Measurements from ENCODE around the gene UTF1.

UTF1 gene

DNA sequence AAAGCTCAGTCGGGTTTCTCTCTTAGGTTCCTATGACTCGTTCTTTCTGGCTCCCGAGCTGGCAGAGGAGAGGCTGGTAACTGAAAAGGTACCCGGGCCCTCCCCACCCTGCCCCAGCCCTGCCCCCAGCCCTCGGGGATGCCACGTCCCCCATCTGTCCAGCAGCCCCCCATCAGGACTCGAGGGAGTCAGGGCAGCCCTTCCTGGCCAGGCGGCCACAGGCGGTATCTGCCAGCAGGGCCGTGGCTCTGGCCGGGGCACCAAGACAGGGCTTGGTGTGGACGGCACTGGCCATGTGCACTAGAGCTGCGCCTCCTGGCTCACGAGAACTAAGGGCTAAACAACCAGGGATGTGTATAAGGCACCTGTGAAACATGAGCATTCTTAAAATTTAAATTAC is 40.3 kb upstream of the UTF1 start:
- intact Hi-C loops (cut with micrococcal nuclease): no loop called here
- no peaks in the 10 kb centered on the region for H3K36me3 Mint-ChIP-seq (ENCODE audit: low read depth)
- H3K4me1 Mint-ChIP-seq (ENCODE audit: low read depth): no peaks in the 10 kb centered on the region
- no peak overlapping the region for H3K27ac Mint-ChIP-seq
- H3K4me3 Mint-ChIP-seq: no peak overlapping the region
- H3K27me3 Mint-ChIP-seq: peaks cover 24% of the 10 kb centered on the region
- no peaks in the 10 kb centered on the region for H3K9me3 Mint-ChIP-seq

DNA sequence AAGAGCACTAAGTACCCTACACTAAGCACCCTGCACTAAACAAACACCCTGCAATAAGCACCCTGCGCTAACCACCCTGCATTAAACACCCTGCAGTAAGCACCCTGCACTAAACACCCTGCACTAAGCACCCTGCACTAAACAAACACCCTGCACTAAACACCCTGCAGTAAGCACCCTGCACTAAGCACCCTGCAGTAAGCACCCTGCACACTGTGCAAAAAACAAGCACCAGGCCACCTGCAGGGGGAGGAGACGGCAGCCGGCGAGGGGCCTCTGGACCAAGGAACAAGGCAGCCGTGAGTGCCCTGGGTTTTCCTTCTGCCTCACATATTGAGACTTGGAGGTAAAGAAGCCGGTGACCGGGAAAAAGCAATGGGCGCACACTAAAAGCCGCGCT is 39.8 kb upstream of the UTF1 start:
- Mint-ChIP-seq H3K27ac (no peak overlapping the region), H3K4me1 (ENCODE audit: low read depth) (no peaks in the 10 kb centered on the region), H3K4me3 (no peak overlapping the region), H3K27me3 (peaks cover 29% of the 10 kb centered on the region), H3K9me3 (no peaks in the 10 kb centered on the region), H3K36me3 (ENCODE audit: low read depth) (no peaks in the 10 kb centered on the region)
- intact Hi-C loops (cut with micrococcal nuclease): no loop called here

DNA sequence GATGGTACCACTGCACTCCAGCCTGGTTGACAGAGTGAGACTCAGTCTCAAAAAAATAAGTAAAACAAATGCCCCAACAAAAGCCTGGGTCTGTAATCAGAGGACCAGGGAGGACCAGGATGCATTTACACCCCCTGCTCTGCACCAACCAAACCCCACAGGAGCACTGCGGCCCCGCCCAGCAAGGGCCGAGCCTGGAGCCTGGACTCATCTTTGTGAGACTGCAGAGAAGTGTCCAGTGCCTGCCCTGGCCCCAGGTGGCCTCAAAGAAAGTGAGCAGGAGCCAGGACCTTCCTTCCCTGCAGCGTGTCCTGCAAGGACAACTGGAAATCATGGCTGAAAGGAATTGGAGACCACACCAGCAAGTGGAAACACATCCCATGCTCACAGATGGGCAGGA is 38.4 kb upstream of the UTF1 start:
- Mint-ChIP-seq H3K36me3 (ENCODE audit: low read depth) (no peaks in the 10 kb centered on the region), H3K4me1 (ENCODE audit: low read depth) (no peaks in the 10 kb centered on the region), H3K9me3 (no peaks in the 10 kb centered on the region), H3K4me3 (no peak overlapping the region), H3K27ac (no peak overlapping the region), H3K27me3 (peaks cover 33% of the 10 kb centered on the region)
- intact Hi-C loops (cut with micrococcal nuclease): no loop called here

DNA sequence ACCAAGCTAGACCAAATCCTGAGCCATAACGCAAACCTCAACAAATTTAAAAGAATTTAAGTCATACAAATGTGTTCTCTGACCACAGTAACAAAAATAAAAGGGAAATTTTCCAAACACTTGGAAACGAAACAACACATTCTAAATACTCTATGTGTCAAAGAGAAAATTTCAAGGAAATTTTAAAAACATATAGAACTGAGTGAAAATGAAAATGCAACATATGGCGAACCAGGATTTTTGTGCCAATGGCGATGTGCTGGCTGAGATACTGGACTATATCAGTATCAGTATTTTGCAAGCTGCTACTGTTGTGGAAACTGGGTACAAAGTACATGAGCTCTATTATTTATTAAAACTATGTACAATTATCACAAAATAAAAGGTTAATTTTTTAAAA is 35.9 kb upstream of the UTF1 start:
- no peak overlapping the region for H3K4me3 Mint-ChIP-seq
- intact Hi-C loops (cut with micrococcal nuclease): no loop called here
- H3K27ac Mint-ChIP-seq: no peak overlapping the region
- H3K4me1 Mint-ChIP-seq (ENCODE audit: low read depth): no peaks in the 10 kb centered on the region
- no peaks in the 10 kb centered on the region for H3K36me3 Mint-ChIP-seq (ENCODE audit: low read depth)
- no peaks in the 10 kb centered on the region for H3K9me3 Mint-ChIP-seq
- peaks cover 35% of the 10 kb centered on the region for H3K27me3 Mint-ChIP-seq

DNA sequence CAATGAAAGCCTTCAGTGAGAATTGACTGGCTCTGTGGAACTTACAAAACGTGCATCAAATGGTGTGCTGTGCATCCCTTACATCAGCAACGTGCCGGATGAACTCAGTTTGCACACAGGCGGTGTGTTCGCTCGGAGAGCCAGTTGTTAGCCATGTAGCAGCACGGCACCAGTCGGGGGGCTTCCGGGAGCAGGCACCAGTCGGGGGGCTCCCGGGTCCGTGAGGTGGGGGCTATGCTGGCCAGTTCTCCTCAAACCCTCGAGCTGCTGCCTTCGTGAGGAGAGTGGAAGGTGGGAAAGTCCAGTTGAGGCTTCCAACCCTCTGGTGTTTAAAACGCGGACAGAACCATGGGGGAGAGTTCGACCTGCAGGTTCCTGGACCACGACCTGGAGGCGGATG is 34.9 kb upstream of the UTF1 start:
- no peak overlapping the region for H3K27ac Mint-ChIP-seq
- peaks cover 33% of the 10 kb centered on the region for H3K27me3 Mint-ChIP-seq
- no peaks in the 10 kb centered on the region for H3K4me1 Mint-ChIP-seq (ENCODE audit: low read depth)
- no peaks in the 10 kb centered on the region for H3K36me3 Mint-ChIP-seq (ENCODE audit: low read depth)
- intact Hi-C loops (cut with micrococcal nuclease): no loop called here
- no peak overlapping the region for H3K4me3 Mint-ChIP-seq
- H3K9me3 Mint-ChIP-seq: no peaks in the 10 kb centered on the region

DNA sequence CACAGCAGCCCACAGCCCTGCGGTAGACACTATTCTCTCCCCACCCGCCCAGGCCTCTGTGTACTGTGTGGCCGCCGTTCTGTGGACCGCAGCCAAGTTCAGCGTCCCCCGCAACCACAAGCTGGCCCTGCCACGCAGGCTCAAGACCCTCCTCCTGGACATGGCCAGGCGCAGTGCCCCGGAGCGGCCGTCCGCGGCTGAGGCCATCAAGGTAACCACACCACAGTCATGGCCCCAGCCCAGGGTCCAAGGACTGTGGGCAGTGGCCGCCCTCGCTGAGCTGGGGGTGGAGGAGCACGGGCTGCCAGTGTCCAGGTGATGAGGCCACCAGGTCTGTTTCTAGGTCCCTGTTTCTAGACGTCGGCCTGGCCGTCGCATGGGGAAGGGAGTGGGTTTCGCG is 34.4 kb upstream of the UTF1 start:
- Mint-ChIP-seq H3K27ac (no peak overlapping the region), H3K27me3 (peaks cover 30% of the 10 kb centered on the region), H3K4me1 (ENCODE audit: low read depth) (no peaks in the 10 kb centered on the region), H3K9me3 (no peaks in the 10 kb centered on the region), H3K4me3 (no peak overlapping the region), H3K36me3 (ENCODE audit: low read depth) (no peaks in the 10 kb centered on the region)
- intact Hi-C loops (cut with micrococcal nuclease): no loop called here

DNA sequence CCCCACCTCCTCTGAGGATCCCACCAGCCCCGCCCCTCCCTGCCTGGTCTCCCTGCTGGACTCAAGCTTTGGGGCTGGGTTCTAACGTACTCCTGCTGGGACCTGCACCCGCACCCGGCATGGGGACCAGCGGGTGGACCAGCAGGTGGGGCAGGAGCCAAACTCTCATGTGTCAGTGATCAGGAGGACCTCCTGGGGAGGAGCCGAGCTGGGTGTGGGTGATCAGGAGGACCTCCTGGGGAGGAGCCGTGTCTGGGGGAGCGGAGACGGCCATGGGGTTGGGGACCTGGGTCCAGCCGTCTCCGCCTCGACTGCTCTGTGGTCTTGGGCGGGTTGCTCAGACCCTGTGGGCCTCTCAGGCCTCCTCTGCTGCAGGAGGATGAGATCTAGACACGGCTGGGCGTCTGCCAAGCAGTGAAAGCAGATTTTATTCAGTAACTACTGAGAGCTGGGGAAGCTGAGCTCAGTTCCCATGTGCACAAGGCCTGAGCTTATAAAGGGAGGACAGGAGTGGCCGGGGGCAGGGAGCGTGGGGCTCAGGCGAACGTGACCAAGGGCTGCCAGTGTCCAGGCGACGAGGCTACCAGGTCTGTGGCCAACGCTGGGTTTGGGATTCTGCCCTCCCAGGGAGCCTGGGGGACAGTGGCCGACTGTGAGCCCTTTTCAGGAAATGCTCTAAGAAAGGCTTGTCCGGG is 33.6 kb upstream of the UTF1 start:
- no peaks in the 10 kb centered on the region for H3K9me3 Mint-ChIP-seq
- intact Hi-C loops (cut with micrococcal nuclease): no loop called here
- no peaks in the 10 kb centered on the region for H3K36me3 Mint-ChIP-seq (ENCODE audit: low read depth)
- H3K27ac Mint-ChIP-seq: no peak overlapping the region
- H3K4me1 Mint-ChIP-seq (ENCODE audit: low read depth): no peaks in the 10 kb centered on the region
- H3K27me3 Mint-ChIP-seq: peaks cover 30% of the 10 kb centered on the region
- H3K4me3 Mint-ChIP-seq: no peak overlapping the region

DNA sequence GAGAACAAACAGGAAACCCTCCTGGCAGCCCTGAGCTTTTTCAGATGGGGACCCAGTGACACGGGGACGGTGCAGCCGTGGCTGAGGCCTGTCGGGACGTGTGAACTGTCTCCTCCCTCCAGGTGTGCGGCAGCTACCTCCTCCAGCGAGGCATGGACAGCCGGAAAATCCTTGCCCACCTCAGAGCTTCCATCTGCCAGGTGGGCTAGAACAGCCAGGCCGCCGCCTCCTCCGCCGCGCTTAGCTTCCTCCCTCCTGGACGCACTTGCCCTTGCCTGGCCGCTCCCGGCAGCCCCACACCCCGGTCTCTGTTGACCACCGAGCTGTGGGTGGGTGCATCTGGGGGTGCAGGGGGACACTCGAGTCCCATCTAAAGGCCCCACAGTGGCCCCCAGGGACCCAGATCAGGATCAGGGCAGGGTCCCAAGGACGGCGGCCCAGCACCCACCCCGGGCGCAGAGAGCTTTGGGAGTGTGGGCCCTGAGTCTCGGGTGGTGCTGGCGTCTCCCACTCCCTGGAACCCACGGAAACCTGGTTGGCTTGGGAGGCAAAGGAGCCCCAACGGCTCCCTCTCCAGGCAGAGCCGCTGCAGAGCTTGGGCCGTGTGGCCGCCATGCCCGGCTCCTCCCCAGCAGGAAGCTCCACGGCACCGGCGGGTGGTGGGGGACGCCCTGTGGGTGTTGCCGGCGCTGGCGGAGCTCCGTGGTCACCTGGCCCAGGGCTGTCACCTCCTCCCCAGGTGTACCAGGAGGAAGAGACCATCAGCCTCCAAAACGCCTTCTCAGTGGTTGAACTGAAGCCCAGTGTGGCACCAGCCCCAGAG is 32.9 kb upstream of the UTF1 start:
- no peaks in the 10 kb centered on the region for H3K9me3 Mint-ChIP-seq
- no peaks in the 10 kb centered on the region for H3K4me1 Mint-ChIP-seq (ENCODE audit: low read depth)
- H3K36me3 Mint-ChIP-seq (ENCODE audit: low read depth): no peaks in the 10 kb centered on the region
- peaks cover 25% of the 10 kb centered on the region for H3K27me3 Mint-ChIP-seq
- no peak overlapping the region for H3K4me3 Mint-ChIP-seq
- intact Hi-C loops (cut with micrococcal nuclease): no loop called here
- no peak overlapping the region for H3K27ac Mint-ChIP-seq

DNA sequence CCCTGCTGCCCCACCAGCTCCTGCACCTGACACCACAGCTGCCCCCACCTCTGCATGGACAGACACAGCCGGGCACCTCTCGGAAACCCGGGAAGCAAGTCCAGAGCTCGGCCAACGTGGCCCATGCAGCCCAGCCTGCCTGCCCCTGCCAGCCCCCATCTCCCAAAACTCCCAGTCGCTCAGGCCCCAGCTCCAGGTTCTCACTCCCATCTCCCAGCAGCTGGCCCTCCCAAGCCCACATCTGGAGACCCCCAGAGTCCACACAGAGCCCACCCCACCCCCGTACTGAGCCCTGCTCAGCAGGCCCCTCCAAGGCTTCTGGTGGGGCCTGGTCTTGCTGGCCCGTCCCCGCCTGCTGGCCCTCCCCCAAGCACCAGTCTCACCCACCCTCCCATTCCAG is 32.2 kb upstream of the UTF1 start:
- Mint-ChIP-seq H3K4me1 (ENCODE audit: low read depth) (no peaks in the 10 kb centered on the region), H3K27ac (no peak overlapping the region), H3K36me3 (ENCODE audit: low read depth) (no peaks in the 10 kb centered on the region), H3K27me3 (peaks cover 20% of the 10 kb centered on the region), H3K4me3 (no peak overlapping the region), H3K9me3 (no peaks in the 10 kb centered on the region)
- intact Hi-C loops (cut with micrococcal nuclease): no loop called here

DNA sequence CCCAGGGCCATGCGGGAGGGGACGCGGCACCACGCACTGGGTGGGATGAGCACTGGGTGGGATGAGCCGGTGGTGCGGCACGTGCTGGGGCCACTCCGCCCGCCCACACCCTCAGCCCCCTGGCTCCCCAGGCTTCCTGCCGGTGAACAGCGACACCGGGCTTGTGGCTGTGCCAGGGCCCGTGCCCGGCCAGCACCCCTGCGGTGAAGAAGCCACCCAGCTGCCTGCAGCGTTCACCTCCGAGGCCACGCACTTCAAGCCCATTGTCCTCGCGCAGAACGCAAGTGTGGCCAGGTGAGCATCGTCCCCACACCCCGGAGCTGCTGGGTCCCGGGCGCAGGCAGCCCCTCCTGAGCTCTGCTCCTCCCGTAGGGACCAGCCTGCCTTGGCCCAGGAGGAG is 31.8 kb upstream of the UTF1 start:
- Mint-ChIP-seq H3K27ac (no peak overlapping the region), H3K9me3 (no peaks in the 10 kb centered on the region), H3K4me3 (no peak overlapping the region), H3K27me3 (peaks cover 18% of the 10 kb centered on the region), H3K36me3 (ENCODE audit: low read depth) (no peaks in the 10 kb centered on the region), H3K4me1 (ENCODE audit: low read depth) (no peaks in the 10 kb centered on the region)
- intact Hi-C loops (cut with micrococcal nuclease): no loop called here

DNA sequence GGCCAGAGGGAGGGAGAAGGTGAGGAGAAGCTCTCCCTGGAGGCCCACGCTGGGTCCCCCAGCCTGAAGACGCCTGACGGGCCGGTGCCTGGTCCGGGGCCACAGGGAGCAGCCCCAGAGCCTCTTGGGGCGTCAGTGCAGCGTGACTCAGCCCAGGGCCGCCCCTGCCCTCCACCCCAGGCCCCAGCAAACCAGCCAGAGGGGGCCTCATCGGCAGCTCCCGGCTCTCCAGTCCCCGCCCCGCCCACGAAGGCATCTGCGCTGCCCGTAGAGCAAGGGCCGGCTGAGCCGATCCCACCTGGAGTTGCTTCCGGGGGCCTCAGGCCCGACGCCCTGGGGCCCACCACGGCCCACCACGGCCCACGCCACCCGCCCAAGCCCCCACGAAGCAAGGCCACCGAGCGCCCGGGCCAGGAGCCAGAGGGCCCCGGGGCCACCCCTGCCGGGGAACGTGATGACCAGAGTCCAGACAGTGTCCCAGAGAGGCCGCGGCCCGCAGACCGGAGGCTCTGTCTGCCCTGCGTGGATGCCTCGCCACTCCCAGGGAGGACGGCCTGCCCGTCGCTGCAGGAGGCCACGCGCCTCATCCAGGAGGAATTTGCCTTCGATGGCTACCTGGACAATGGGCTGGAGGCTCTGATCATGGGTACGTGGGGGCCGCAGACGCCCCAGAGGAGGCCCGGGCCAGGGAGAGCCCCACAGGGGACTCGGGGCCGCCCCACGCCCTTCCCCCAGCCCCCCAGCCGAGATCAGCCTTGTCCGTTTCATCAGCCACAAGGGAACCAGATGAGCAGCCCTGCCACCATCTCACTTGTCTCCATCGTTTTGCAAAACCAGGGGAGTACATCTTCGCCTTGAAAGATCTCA is 31.2 kb upstream of the UTF1 start:
- H3K27ac Mint-ChIP-seq: no peak overlapping the region
- H3K27me3 Mint-ChIP-seq: peaks cover 16% of the 10 kb centered on the region
- no peaks in the 10 kb centered on the region for H3K36me3 Mint-ChIP-seq (ENCODE audit: low read depth)
- no peak overlapping the region for H3K4me3 Mint-ChIP-seq
- H3K9me3 Mint-ChIP-seq: no peaks in the 10 kb centered on the region
- H3K4me1 Mint-ChIP-seq (ENCODE audit: low read depth): no peaks in the 10 kb centered on the region
- intact Hi-C loops (cut with micrococcal nuclease): no loop called here

DNA sequence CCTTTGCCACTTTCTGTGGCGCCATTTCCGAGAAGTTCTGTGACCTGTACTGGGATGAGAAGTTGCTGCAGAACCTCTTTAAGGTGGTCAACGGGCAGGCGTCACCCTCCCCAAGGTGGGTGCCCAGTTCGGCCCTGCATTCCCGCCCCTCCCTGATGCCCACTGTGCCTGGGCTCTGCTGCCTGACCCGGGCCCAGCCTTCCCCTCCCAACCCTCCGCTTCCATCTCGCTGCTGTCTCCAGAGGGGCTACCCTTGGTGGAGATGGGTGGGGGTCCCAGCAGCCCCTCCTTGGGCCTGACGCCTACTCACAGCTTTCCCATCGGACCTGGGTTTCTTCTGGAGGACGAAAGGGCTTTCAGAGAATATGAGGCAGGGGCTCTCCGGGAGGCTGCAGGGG is 30.5 kb upstream of the UTF1 start:
- Mint-ChIP-seq H3K27ac (no peak overlapping the region), H3K4me1 (ENCODE audit: low read depth) (no peaks in the 10 kb centered on the region), H3K27me3 (peaks cover 13% of the 10 kb centered on the region), H3K9me3 (no peaks in the 10 kb centered on the region), H3K36me3 (ENCODE audit: low read depth) (no peaks in the 10 kb centered on the region), H3K4me3 (no peak overlapping the region)
- intact Hi-C loops (cut with micrococcal nuclease): no loop called here

DNA sequence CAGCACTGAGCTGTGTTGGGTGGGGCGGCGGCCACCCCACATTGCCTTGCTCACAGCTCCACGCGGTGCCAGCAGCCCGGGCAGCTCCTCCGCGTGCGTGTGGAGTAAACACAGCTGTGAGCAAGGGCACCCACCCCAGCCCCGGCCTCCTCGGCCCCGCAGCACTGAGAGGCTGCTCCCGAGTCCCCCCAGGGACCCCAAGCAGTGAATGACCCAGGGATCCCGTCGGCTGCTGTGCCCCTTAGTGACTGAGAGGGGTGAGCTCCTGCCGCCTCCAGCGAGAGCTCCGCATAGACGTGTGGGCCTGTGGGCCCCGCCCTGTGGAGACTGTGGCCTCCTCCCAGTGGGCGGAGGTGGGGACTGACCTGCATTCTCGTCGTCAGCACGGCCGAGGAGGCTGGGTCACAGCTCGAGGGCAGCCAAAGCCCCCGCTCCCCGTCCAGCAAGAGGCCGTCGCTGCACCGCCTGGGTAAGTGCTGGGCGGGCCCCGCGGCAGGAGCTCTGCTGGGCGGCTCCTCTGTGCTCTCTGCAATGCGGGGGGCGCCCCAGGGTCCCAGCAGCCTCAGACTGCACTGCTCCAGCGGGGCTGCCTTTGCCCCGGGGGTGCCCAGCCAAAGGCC is 29.9 kb upstream of the UTF1 start:
- no peaks in the 10 kb centered on the region for H3K36me3 Mint-ChIP-seq (ENCODE audit: low read depth)

DNA sequence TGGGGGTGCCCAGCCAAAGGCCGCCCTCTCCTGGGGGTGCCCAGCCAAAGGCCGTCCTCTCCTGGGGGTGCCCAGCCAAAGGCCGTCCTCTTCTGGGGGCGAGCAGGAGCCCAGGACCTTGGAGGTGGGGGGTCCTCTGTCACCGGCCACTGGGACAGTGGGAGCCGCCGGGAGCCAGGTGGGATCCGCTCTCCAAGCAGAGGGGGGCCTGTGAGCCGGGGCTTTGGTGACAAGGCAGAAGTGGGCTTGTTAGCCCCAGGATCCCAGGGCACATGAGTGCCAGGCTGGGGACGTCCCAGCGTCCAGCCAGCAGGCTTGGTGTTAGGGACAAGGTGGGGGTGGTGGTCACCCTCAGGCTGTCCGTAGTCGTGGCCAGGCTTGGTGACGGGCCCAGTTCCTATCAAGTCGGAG is 29.4 kb upstream of the UTF1 start:
- Mint-ChIP-seq H3K4me1 (ENCODE audit: low read depth) (no peaks in the 10 kb centered on the region), H3K27me3 (peaks cover 6% of the 10 kb centered on the region), H3K9me3 (no peaks in the 10 kb centered on the region), H3K36me3 (ENCODE audit: low read depth) (no peaks in the 10 kb centered on the region), H3K27ac (no peak overlapping the region), H3K4me3 (no peak overlapping the region)
- intact Hi-C loops (cut with micrococcal nuclease): no loop called here

More for the DNA sequence above, 29.9 kb upstream of the UTF1 start:
- H3K4me1 Mint-ChIP-seq (ENCODE audit: low read depth): no peaks in the 10 kb centered on the region
- no peaks in the 10 kb centered on the region for H3K9me3 Mint-ChIP-seq
- peaks cover 8% of the 10 kb centered on the region for H3K27me3 Mint-ChIP-seq
- intact Hi-C loops (cut with micrococcal nuclease): no loop called here
- no peak overlapping the region for H3K27ac Mint-ChIP-seq
- no peak overlapping the region for H3K4me3 Mint-ChIP-seq
